ENCODE measurements around the gene RIN3. TPM values are rescaled to one million over a fixed set of nuclear protein-coding genes. Genes with fewer than 3 reads are reported as not detected.
A peak's percentile ranks its signal among the peaks of the same experiment; 100 is the strongest.

Gene RIN3
- total and polyA plus RNA-seq, 12 donors, result 3.9 to 63.2 (median 30.3) TPM

DNA sequence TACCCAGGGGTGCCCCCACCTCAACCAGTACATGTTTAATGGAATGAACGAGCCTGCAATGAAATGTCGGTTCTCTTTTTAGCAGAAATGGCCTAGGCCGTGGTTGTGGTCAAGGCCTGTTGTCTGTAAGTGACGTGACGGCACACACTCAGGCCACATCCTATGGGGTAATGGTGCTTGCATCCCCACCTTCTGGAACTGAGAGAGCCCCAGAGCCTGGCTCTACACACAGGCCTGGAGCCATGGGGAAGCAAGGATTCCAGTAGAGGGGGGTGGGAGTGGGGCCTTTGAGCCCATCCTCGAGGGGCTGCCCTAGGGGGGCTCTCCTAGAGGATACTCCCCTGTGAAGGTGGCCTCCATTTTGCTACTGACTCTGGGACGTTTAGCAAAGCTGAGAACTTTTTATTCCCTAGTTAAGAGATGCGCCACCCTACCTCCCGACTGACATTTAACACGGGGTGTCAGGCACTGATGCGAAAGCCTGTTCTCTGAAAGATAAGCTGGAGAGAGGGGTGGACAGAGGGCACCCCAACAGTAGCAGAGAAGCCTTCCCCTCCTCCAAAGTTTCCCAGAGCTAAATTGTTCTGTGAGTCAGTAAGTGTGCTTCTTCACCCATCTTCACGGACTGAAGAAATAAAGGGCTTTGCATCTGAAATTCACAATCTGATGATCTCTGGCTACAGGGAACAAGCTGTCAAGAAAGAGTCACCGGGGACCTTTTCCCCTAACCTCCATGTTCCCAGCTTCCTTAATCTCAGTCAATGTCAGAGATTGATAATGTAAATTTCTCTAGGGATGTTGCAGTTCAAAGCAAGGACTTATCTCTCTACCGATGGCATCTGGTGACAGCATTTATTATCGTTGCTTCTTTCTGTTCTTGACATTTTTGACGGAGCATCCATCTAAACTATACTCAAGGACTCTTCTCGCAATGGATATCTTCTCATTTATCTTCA lies 6.8 kb downstream of the RIN3 start:
- H3K27me3 ChIP-seq, result no peaks in the 10 kb centered on the region
- TF ChIP-seq, protein P1, sequence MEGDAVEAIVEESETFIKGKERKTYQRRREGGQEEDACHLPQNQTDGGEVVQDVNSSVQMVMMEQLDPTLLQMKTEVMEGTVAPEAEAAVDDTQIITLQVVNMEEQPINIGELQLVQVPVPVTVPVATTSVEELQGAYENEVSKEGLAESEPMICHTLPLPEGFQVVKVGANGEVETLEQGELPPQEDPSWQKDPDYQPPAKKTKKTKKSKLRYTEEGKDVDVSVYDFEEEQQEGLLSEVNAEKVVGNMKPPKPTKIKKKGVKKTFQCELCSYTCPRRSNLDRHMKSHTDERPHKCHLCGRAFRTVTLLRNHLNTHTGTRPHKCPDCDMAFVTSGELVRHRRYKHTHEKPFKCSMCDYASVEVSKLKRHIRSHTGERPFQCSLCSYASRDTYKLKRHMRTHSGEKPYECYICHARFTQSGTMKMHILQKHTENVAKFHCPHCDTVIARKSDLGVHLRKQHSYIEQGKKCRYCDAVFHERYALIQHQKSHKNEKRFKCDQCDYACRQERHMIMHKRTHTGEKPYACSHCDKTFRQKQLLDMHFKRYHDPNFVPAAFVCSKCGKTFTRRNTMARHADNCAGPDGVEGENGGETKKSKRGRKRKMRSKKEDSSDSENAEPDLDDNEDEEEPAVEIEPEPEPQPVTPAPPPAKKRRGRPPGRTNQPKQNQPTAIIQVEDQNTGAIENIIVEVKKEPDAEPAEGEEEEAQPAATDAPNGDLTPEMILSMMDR (IDR thresholded peaks at IDR 0.05), result no peak
- no peak for TF ChIP-seq POLR2A (IDR thresholded peaks at IDR 0.05)
- 76 to 81% (median 78%) methylated on average over 17 of the region's 17 CpGs for WGBS, 4 donors
- no peaks in the 10 kb centered on the region for H3K9me3 ChIP-seq (replicated peaks in 1 of 3)
- no peaks in the 10 kb centered on the region for H3K36me3 ChIP-seq (replicated peaks in 1 of 2)
- H3K4me1 ChIP-seq (replicated peaks in 1 of 2), result peaks cover 18 to 25% of the 10 kb centered on the region in 2 donors
- peak overlapping the region; percentile 30 to 70 (median 65) for H3K27ac ChIP-seq
- peak in 1 of 7 donors; percentile 31 for DNase-seq
- H3K4me3 ChIP-seq, result no peak overlapping the region
- intact Hi-C loops (cut with DNase I), result no loop called here

DNA sequence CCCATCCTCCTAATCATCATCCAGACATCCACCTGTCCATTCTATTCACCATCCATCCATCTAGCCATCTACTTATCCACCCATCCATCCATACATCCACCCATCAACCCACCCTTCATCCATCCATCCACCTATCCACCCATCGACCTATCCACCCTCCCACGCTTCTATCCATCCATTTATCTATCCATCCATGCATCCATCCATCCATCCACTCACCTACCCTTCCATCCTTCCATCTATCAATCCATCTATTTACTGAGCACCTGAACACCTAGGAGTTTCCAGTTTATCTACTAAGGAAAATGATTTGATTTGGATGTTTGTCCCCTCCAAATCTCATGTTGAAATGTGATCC lies 7.5 kb downstream of the RIN3 start:
- Histone ChIP-seq H3K36me3 (replicated peaks in 1 of 2) (no peaks in the 10 kb centered on the region), H3K9me3 (replicated peaks in 1 of 3) (no peaks in the 10 kb centered on the region), H3K27me3 (no peaks in the 10 kb centered on the region), H3K27ac (no peak overlapping the region), H3K4me1 (replicated peaks in 1 of 2) (peaks cover 18 to 24% of the 10 kb centered on the region in 2 donors), H3K4me3 (no peak overlapping the region)
- TF ChIP-seq, protein P1 (IDR thresholded peaks at IDR 0.05), result no peak
- TF ChIP-seq POLR2A (IDR thresholded peaks at IDR 0.05), result no peak
- intact Hi-C loops (cut with DNase I), result no loop called here
- 91 to 97% (median 92%) methylated on average over 2 of the region's 2 CpGs for WGBS, 4 donors
- DNase-seq, result no peak

DNA sequence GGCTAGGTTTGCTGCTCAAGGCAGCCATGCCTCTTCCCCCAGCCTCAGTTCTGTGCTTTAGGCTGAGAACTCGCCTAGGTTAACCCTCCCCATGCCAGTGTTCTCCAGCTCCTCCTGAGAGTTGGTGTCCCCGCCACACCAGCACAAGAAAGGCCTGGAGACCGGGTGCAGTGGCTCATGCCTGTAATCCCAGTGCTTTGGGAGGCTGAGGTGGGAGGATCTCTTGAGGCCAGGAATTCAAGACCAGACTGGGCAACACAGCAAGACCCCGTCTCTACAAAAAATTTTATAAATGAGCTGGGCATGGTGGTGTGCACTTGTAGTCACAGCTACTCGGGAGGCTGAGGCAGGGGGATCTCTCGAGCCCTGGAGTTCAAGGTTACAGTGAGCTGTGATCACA lies 10.2 kb downstream of the RIN3 start:
- peaks cover 18 to 20% of the 10 kb centered on the region in 2 donors for H3K4me1 ChIP-seq (replicated peaks in 1 of 2)
- 75 to 93% (median 89%) methylated on average over 4 to 6 of the region's 6 CpGs for WGBS, 4 donors
- intact Hi-C loops (cut with DNase I), result no loop called here

DNA sequence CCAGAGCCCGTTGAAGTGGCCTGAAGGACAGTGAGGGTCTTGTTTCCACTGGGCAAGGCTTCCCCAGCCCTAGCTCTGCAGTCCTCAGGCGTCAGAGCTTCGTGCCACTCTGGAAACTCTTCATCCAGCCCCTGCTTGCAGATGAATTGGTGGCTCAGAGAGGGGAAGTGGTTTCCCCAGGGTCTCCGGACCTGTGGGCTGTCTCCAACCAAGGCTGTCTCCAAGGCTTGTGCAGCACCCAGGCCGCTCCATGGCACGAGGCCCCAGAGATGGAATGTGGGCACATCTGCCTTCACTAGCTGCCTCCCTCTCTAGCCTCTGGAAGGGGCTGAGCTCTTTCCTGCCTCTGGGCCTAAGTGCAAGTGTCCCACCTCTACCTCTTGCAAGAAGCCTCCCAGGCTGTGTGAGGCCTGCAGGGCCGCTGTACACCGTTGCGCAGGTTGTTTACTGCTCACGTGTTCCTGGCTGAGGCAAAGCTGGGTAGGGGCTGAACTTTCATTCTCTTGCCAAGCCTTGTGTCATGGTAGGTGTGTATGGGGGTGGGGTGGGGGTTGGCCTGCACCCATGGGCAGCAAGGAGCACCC lies 11.1 kb downstream of the RIN3 start:
- H3K9me3 ChIP-seq (replicated peaks in 1 of 3), result no peaks in the 10 kb centered on the region
- no peak overlapping the region for H3K4me3 ChIP-seq
- H3K4me1 ChIP-seq (replicated peaks in 1 of 2), result peaks cover 9 to 13% of the 10 kb centered on the region in 2 donors
- H3K27ac ChIP-seq, result peak overlapping the region in 1 of 5 donors; percentile 40
- DNase-seq, result peak in 1 of 7 donors; percentile 42
- no peaks in the 10 kb centered on the region for H3K36me3 ChIP-seq (replicated peaks in 1 of 2)
- no peaks in the 10 kb centered on the region for H3K27me3 ChIP-seq
- TF ChIP-seq, protein P1 (IDR thresholded peaks at IDR 0.05), result no peak
- TF ChIP-seq POLR2A (IDR thresholded peaks at IDR 0.05), result no peak
- 76 to 94% (median 81%) methylated on average over 5 to 10 of the region's 10 CpGs for WGBS, 4 donors
- intact Hi-C loops (cut with DNase I), result no loop called here

More for the DNA sequence above, 10.2 kb downstream of the RIN3 start:
- H3K9me3 ChIP-seq (replicated peaks in 1 of 3), result no peaks in the 10 kb centered on the region
- no peak overlapping the region for H3K27ac ChIP-seq
- no peak overlapping the region for H3K4me3 ChIP-seq
- DNase-seq, result no peak
- no peak for TF ChIP-seq POLR2A (IDR thresholded peaks at IDR 0.05)
- TF ChIP-seq, protein P1 (IDR thresholded peaks at IDR 0.05), result no peak
- no peaks in the 10 kb centered on the region for H3K36me3 ChIP-seq (replicated peaks in 1 of 2)
- H3K27me3 ChIP-seq, result no peaks in the 10 kb centered on the region

Data from adrenal gland (tissue), 12 donors.